HFF-Myc (cell line): Measurements from ENCODE around the gene CDK5RAP2.

Experiments
- DNase-seq: peaks from one replicate; pipeline ENCODE4 v3.0.0-alpha.2; 2011; ENCODE audit warnings: low read depth; ENCODE audit errors: extremely low read depth
- H3K4me3 ChIP-seq: replicated peaks from 2 replicates; pipeline ENCODE4 v1.5.1; 2011; ENCODE audit warnings: low read depth, mild to moderate bottlenecking, control low read depth, low read length
- TF ChIP-seq, protein P1 (sequence below): IDR thresholded peaks from 2 replicates; pipeline ENCODE4 v1.5.1; 2012; ENCODE audit warnings: mild to moderate bottlenecking, low read depth, low read length, control low read depth; ENCODE audit errors: missing control alignments

Gene CDK5RAP2

DNA sequence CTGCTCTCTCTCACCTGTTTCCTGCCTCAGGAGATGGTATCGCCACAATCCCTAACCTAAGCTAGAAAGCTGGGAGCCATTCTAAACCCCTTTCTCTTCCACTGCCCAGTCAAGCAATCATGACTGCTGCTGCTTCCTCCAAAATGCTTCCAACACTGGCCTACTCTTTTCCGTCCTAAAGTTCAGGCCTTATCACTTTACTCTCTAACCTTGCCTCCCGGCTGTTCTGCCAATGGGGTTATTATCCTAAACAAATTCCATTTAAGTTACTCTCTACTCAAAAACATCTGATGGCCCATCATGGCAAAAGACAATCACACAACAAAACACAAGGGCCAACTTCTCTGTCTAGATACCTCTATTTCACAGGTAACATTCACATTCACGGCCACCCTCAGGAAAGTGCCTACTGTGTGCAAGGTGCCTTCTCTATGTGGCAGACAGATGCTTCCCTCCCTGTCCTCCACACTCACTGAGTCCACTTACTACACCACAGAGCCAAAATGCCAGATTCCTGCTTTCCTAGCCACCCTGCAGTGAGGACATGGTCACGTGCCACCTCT, 168.0 kb downstream of the CDK5RAP2 start:
- DNase-seq: no peak
- TF ChIP-seq, protein P1, sequence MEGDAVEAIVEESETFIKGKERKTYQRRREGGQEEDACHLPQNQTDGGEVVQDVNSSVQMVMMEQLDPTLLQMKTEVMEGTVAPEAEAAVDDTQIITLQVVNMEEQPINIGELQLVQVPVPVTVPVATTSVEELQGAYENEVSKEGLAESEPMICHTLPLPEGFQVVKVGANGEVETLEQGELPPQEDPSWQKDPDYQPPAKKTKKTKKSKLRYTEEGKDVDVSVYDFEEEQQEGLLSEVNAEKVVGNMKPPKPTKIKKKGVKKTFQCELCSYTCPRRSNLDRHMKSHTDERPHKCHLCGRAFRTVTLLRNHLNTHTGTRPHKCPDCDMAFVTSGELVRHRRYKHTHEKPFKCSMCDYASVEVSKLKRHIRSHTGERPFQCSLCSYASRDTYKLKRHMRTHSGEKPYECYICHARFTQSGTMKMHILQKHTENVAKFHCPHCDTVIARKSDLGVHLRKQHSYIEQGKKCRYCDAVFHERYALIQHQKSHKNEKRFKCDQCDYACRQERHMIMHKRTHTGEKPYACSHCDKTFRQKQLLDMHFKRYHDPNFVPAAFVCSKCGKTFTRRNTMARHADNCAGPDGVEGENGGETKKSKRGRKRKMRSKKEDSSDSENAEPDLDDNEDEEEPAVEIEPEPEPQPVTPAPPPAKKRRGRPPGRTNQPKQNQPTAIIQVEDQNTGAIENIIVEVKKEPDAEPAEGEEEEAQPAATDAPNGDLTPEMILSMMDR: no peak
- H3K4me3 ChIP-seq: no peak overlapping the region

DNA sequence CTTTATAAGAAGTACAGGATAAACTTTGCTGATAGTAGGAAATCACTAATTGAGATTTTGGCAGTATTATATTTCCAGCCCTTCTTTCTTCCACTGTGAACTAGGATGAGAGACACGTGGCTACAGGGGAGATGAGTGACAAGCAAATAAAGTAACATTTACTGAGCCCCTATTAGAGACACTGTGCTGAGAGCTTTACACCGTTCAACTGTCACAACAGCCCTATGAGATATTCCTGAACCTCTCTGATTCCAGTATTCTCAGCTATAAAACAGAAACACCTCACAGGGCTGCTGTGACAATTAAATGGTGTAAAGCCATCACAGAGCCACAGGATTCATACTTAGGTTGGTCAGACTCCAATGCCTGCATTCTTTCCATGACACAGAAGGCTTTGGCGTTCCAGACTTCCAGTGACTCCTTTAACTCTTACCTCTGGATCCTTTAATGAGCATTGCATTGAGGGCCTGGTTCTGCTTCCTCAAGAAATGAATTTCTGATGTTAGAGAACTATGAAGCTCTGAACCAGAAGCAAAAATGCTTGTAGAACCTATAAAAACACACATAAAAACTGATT, 169.0 kb downstream of the CDK5RAP2 start:
- TF ChIP-seq, protein P1: no peak
- no peak for DNase-seq
- H3K4me3 ChIP-seq: no peak overlapping the region

DNA sequence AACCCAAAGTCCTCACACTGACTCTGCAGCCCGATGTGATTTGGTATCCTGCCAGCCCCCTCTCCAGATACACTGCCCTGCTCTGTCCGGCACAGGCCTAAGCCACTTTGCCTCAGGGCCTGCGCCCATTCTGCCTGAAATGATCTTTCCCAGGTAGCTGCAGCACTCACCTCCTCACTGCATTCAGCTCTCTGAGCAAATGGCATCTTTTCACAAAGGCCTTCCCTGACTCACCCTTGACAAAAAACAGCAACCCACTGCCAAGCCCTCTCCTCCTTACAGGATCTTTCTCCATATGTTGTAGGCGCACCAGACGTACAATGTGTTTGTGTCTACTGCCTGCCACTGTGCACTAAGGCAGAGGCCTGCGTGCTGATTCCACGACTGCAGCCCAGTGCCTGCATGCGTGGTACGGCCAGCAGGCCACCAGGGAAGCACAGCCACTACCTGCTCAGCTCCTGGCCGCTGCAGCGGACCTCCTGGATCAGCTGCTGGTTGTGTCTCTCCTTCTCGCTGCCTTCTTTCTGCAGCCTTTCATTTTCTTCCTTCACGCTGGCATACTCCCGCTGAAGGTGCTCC, 171.2 kb downstream of the CDK5RAP2 start:
- TF ChIP-seq, protein P1: no peak
- no peak for DNase-seq
- H3K4me3 ChIP-seq: no peak overlapping the region

DNA sequence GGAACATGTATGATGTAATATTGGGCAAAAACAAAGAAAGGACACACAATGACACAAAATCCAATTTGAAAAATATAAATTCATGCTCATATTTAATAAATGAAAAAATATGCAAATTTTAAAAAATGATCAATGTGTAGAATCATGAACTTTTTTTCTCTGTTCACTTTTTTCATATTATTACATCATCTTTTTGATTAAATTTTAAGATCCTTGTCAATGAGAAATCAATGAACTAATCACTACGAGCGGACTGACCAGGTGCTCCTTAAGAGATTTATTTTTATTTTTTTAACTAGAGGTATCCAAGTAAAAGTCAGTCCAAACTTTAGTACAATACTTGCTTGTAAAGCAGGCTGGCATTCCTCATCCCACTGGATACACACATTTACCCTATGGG, 174.1 kb downstream of the CDK5RAP2 start:
- TF ChIP-seq, protein P1: no peak
- H3K4me3 ChIP-seq: no peak overlapping the region
- DNase-seq: no peak

DNA sequence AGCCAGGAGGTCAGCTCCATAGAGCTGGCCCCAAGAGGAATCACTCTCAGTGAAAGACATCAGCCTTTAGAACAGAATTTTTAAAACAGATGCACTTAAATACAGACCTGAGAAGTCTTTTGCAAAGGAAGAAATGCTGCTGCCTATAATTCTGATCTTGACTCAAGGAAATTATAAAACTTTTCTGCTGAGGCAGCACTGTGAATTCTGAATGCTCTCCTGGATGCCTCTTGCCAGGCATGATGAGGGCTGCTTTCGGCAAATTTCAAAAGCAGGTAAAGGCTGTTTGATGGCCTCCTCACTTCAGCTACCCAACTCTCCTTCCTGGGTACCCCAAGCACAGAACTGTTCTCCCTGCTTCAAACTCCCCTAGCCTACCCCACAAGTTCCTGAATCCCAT, 174.8 kb downstream of the CDK5RAP2 start:
- TF ChIP-seq, protein P1: no peak
- DNase-seq: no peak

DNA sequence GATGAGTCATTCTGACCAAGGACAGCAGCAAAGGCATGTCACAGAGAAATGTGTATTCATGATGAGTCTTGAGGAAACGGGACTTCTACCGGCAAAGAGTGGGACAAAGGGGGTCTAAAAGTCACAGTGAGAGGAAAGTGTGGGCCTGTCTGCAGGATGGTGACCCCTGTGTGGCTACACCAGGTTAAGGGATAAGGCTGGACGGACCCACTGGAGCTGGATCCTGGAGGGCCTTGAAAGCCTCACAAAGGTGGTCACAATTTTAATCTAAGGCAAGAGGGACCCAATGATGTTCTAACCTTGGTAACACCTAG, 176.5 kb downstream of the CDK5RAP2 start:
- no peak overlapping the region for H3K4me3 ChIP-seq
- DNase-seq: no peak
- TF ChIP-seq, protein P1: no peak

More for the DNA sequence above, 174.8 kb downstream of the CDK5RAP2 start:
- no peak overlapping the region for H3K4me3 ChIP-seq
